ENCODE data around the gene GIGYF2.
A peak's percentile ranks its signal among the peaks of the same experiment; 100 is the strongest.
"Not testable (repeated sequence)": the region's sequence is repeated elsewhere in the genome, so short reads cannot be mapped to it uniquely, and the experiment has no call there.

The GIGYF2 gene

DNA sequence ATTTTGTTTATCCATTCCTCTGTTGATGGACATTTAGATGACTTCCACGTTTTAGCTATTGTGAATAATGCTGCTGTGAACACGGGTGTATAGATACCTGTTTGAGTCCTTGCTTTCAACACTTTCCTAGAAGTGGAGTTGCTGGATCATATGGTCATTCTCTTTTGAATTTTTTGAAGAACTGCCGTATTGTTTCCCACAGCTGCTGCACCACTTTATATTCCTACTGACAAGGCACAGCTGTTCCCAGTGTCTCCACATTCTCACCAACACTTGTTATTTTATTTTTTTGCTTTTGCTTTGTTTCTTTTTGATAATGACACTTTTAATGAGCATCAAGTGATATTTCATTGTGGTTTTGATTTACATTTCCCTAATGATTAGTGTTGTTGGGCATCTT is 120.6 kb downstream of the GIGYF2 start:
- DNase-seq: no peak

DNA sequence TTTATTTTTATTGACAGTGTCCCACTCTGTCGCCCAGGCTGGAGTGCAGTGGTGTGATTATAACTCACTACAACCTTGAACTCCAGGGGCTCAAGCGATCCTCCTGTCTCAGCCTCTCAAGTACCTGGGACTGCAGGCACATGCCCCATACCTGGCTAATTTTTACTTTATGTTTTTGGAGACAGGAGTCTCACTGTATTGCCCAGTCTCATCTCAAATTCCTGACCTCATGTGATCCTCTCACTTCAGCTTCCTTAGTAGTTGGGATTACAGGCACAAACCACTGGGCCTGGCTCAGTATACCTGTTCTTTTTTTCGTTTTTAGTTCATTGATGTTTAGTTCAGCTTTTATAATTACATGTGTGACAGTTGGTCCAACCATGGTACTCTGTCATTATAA is 132.9 kb downstream of the GIGYF2 start:
- DNase-seq: no peak

DNA sequence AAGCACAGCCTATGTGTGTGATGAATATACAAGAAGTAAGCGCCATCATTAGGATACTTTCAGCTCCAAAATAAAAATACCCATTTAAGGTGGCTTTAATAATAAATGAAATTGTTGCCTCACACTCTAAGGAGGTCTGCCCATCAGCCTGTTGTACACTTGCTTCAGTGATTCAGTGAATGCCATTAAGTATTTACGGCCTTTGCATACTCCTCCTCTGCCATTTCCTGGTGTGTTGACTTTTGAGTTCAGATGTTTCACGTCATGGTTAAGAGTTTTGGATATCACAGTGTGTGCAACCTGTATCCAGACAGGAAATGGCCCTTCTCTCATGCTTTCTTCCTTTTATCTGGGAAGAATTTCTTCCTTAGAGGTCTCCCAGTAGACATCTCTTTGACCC is 134.4 kb downstream of the GIGYF2 start:
- DNase-seq: no peak

DNA sequence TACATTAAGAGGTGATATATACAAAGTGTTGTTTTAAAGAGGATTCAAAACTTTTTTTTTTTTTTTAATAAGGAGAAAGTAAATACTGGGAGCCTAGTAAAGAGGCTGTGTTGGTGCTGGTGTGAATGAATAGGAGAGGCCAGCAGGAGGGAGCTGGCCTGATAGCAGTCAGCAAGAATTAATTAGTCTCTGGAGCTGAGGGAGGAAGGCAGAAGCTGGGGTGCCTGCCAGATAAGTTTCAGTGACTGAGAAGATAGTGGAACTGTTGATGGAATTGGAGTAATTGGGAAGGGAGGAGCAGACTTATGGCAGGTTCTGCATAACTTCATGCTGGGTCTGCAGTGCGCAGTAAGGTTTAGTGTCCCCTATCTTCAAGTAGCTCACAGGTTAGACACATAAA is 136.7 kb downstream of the GIGYF2 start:
- no peak for DNase-seq

DNA sequence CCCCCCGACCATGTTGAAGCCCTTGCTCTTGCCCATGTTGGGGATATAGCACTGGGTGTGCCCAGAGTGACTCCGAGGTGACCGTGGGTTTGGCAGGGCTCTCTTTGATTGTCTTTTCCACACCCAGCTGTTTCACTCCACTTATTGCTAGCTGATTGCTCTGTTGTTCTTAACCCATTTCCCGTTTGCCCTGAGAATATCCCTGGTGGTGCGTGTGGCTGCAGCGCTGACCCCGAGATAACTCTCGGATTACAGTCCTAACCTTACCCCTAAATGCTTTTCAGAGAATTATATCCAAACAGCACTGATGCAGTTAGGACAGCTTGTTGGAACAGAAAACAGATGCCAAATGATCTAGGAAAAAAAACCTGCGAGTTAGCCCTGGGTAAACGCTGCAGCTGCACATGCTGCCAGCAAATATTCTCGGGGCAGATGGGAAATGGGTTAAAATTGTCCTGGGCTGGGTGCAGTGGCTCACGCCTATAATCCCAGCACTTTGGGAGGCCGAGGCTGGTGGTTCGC is 138.6 kb downstream of the GIGYF2 start:
- DNase-seq: peak; percentile 6

DNA sequence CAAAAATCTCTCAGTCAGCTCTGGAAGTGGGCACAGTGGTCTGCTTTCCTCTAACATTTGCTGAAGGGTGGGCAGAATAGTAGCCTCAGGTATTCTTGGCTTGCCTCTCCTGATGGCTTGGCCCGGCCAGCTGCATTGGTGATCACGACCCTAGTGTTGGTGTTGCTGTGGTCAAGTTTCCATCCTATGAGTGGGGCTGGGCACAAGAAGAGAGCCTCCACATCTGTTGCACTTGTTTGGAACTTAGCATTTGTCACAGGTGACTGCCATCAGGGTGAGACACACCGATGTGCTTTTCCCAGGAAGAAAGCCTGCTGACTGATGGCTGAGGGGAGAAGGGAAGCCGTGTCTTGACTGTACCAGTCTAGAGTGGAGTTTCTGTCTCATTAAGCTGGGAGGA is 139.8 kb downstream of the GIGYF2 start:
- no peak for DNase-seq

DNA sequence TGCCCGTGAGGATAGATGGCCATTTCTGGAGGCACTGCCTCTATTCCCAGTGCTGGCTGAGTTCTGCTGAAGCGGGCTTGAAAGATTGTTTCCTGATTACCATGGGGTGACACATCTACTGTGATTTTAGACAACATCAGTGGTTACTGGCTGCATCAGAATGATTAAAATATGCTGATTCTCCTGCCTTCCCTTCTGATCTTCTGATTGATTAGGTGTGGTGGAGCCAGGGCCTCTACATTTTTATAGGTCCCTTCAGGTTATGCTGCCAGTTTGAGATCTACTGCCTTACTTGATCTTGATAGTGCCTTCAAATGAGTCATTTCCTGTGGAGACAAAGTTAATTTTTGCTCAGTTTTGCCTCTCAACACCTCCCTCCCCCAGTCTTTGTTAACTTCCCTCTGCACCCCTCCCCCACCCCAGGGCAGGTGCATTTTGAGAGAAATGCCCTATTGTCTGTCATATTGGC is 141.3 kb downstream of the GIGYF2 start:
- DNase-seq: no peak

DNA sequence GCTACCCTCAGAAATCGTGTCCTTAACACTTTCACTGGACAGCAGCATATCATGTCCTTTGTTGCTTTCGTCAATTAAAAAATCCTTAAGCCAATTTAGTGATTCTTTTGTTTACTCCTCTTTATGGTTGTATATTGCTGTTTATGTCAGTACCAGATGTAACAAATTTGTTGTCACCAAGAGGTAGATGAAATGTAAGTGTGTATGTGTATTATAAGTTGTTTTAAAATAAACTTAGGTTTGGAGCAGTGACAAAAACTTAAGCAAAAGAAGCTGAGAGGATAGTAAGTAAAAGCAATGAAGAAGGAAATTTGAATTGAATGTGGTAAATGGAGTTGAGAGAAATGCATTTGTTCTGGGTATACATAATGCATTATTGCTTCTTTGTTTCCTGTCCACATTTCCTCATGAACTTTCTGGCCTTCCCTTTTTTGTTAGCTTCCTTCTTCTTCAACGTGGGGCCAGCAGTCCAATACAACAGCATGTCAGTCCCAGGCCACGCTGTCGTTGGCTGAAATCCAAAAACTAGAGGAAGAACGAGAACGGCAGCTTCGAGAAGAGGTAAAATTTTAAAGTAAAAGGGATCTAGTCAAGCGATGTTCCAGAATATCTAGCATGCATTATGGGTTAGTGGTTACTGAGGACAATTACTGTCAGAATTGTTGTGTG is 142.4 kb downstream of the GIGYF2 start:
- DNase-seq: no peak

DNA sequence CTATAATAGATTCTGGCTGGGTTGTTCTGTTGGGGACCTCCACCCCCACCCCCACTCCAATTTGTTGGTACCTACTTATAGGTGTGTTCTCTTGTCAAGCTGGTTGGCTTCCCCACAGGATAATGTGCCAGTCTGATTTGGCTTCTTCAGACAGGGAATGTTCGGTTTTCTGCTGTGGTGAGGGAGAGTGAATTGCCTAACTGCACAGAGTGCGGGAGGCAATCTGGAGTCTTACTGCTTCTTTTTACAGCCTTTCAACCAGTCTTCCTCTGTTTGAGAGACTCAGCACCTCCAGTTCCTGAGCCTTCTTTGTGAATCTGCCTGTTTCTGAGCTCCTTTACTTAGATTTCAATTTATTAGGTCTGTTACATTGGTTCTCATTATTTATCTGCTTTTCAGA is 145.6 kb downstream of the GIGYF2 start:
- no peak for DNase-seq

DNA sequence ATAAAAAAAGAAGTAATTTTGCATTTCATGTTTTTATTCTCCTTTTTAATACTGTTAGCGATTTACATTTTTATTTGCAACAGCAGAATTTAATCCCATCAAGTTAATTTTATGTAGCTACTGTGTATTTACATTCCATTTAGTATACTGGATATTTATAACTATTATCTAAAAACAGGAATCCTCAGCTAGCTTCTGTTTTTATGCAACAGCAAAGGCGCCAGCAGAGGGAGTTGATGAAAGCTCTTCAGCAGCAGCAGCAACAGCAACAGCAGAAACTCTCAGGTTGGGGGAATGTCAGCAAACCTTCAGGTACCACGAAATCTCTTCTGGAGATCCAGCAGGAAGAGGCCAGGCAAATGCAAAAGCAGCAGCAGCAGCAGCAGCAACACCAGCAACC is 146.7 kb downstream of the GIGYF2 start:
- no peak for DNase-seq

DNA sequence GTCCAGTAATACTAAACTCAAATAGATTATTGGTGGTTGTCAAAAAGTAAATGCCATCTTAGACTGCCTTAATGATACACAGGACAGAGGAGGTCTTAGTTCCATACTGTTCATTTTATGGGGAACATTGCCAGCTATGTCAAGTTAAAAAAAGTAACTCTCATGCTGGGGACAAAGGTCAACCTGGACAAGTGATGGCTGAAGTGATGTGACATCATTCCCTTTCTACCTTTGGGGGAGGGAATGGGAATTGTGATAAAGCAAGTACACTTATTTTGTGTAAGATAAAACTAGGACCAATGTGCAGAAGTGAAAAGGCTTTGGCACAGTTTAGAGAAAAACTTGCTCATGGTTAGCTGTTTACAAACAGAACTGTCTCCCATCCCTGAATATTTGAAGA is 148.9 kb downstream of the GIGYF2 start:
- no peak for DNase-seq

DNA sequence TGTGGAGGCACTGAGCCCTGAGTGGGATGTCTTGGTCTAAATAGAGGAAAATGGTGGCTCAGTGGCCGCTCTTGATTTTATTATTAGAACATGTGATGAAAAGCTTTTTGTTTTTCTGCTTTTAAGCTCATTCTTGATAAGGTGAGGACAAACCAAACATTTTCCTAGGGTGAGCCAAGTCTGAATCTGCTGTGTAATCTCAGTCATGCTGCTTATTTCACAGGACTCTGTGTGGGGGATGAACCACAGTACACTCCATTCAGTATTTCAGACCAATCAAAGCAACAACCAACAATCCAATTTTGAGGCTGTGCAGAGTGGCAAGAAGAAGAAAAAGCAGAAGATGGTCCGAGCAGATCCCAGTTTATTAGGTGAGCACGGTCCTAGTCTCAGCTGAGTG is 152.9 kb downstream of the GIGYF2 start:
- no peak for DNase-seq

DNA sequence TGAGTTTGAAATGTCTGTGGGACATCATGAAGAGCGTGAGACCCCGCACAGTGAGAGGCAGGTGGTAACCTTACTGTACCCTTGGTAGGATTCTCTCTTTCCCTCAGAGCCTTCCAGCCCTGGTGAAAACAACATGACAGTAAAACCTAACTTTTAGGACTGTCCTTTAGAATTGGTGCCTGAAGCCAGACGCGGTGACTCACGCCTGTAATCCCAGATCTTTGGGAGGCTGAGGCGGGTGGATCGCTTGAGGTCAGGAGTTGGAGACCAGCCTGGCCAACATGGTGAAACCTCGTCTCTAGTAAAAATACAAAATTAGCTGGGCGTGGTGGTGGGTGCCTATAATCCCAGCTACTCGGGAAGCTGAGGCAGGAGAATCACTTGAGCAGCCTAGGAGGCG is 154.9 kb downstream of the GIGYF2 start:
- not testable (repeated sequence) for DNase-seq

DNA sequence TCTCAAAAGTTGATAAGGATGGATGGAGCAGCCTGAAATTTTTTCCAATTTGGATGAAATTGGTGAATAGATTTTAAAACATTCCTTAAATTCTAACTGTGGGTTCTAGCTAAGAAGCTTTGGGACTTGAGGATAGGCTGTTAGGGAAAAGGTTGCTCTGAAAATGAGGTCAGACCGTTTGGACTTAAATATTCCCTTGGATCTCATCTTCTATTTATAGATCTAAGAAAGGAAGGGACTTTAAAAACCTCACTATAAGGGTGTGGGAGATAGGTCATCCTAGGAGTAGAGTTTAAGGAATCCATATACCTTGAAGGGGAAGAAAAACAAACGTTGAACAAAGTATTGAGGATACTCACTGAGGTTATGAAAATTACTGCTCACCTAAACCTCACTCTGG is 155.5 kb downstream of the GIGYF2 start:
- no peak for DNase-seq

DNA sequence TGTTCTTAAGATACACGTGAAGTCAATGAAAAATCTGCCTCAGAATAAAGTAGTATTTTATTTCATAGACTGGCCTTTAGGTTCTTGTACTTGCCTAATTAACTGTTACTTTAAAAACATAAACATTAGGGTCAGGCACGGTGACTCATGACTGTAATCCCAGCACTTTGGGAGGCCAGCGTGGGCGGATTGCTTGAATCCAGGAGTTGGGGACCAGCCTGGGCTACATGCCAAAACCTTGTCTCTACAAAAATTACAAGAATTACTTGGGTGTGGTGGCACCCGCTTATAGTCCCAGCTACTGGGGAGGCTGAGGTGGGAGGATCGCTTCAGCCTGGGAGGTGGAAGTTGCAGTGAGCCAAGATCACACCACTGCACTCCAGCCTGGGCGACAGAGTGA is 157.0 kb downstream of the GIGYF2 start:
- no peak for DNase-seq

DNA sequence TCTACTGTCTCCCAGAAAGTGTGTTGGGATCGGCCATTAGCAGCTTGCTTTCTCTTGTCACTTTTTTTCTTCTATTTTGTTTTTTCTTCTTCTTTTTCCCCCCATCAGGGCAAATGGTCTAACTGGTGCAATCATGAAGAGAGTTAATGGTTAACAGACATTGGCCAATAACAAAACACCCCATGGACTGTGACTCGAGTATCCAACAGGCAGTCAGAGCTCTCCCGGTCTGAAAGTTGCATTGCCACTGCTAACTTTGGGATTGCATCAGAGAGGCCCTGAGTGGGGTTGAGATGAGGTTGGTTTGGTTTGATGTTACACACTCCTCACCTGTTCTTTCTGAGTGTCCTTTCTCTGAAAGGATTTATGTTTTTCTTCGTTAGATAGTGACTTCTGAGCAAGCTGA is 160.0 kb downstream of the GIGYF2 start:
- DNase-seq: no peak

DNA sequence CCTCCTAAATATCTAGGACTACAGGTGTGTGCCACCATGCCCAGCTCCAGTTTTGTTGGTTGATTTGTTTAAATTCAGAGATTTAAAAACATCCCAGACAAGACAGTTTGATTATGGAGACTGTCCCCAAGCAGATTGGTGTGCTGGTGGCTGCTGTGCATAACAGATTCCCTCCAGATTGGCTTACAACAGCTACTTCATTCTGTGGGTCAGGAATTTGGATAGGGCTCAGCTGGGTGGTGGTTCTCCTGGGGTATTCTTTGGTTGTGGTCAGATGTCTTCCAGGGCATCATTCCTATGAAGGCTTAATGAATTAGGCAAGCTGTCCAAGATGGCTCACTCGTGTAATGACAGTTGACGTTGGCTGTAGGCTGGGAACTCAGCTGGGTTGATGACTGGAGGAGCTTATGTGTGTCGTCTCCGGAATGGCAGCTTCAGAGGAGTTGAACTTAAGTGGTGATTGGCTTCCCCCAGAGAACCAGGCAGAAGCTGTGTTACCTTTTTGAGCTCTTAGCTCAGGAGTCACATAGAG is 162.3 kb downstream of the GIGYF2 start:
- DNase-seq: no peak

DNA sequence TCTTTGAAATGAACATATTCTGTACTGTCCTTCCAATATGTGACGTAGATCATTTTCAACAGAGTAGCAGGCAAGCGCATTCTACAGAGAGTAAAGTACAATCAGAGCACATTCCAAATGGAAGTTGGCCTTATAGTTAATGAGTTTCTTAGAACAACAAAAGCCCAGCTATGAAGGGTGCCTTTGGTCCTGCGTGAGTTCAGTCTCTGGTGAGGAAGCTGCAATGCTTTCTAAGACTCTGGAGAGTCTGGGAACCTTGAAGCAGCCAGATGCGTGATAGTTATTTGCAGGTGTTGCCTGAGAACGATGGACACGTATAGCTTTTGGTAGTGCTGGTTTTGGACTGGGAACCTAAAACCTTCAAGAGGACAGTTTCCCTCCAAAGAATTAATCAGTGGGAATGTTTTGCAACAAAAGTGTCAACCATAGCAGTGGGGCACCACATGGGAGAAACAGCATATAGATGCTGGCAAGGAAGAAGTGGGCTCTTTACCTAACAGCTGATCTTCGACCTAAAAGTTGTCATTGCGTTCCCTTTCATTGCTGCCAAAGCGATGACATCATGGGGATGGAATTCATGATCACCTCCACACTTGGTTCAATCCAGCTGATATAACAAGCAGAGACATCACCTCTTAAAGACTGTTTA is 163.6 kb downstream of the GIGYF2 start:
- DNase-seq: no peak

DNA sequence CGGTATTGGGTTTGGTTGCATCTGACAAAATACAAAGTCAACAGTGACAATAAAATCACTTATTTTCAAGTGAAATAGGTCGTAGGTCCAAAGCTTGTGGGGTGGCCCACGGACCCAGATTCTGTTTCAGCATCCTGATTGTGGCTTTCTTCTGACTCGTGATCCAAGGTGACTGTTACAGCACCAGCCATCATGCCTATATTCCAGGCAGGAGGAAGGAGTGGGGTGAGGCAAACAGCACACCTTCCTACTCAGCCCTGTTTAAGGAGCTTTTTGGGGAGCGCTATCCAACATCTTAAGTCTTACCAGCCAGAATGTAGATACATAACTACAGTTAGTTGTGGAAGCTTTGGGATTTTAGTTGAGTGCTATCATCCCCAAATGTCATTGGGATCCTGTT is 164.2 kb downstream of the GIGYF2 start:
- DNase-seq: no peak

DNA sequence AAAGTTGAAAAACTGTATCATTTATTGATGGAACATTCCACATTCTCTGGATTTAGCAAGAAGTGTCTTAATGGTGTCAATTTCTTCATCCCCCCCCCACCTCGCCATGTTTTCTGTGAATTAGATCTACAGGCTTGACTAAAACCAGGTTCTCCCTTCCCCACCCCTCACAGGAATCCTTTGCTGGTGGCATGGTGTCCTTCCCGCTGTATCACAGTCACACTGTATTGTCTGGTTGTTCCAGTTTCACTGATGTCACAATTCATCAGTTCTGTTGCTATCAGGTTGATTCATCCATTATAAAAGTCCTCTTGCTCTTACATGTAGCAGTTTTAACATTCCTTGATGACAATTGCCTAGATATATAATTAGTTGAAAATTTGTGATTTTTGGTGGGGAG is 166.9 kb downstream of the GIGYF2 start:
- no peak for DNase-seq

DNA sequence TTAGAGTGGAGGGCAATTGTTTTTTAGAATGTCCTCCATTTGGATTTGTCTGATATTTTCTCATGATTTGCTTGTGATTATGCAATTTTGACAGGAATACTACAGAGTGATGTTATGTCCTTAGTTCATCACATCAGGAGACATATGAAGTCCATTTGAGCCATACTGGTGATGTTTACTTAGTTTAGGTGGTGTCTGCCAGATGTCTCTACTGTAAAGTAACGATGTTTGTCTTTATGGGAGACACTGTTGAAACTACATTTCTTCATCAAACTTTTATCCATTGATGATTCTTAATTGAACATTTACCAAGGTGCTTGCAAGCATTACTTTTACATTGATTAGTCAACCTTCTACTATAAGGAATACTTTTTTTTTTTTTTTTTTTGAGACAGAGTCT is 168.0 kb downstream of the GIGYF2 start:
- DNase-seq: no peak

DNA sequence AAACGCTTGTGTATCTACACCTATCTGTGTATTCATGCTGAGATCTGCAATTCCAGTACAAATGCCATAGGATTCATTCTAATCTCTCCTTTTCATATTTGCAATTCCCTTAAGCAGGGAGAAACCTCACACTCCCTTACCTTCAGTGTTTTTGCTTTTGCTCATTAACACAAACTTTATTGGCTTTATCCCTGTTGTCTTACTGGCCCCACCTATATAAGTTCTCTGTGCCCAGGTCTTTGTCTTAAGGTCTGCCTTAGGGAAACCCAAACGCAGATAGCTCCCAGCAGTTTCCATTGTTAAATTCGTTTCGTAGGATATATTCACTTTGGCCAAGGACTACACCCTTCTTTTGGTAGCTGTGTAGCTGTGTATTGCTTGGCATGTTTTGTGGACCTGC is 169.0 kb downstream of the GIGYF2 start:
- no peak for DNase-seq

DNA sequence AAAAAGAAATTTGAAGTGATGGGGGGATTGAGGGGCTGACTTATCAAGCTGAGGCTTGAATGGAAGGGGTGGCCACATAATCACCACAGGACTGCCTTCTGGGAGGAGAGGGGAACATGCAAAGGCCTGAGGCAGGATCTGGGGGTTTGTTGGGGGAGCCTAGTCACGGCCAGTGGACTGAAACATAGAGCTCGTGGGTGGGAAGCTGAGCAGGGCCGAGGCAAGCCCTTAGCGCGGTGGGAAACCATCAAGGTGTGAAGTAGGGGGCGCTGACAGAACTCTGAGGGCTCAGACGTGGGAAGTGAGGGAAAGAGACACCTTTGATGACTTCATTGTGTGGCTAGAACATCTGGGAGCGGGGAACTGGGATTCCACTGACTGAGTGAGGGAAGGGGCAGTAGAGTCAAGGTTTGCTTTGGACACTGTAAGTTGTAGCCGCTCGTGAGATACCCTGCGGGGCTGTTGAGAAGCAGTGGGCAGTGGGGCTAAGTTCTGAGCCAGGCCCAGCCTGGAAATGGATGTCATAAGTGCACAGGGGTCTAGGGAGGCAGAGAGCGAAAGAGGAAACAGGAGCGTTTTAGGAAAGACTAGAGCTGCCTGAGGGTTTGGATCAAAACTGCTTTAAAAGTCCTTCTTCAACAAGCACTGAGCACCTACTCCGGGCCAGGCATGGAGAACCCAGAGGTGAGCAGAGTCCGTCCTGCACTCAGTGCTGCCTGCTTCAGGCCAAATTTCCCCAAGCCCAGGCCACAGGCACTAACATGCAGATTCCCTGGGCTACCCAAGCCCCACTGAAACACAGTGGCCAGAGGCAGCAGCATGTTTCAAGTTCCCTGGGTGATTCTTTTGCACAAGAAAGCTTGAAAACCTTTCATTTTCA is 172.2 kb downstream of the GIGYF2 start:
- DNase-seq: no peak
